Measurements from ENCODE around the gene ZNF800.
"Not testable (repeated sequence)": the region's sequence is repeated elsewhere in the genome, so short reads cannot be mapped to it uniquely, and the experiment has no call there.

ZNF800 gene

GRCh38 chr7:127392566-127393367, at the start of gene ZNF800:
Gene ZNF800 (minus strand): TSS chr7:127392708. CDS start chr7:127391557, 1,151 bp downstream.
- no peak for TF ChIP-seq ZNF274 (IDR thresholded peaks at IDR 0.05; ENCODE audit: low read depth, low read length)
- peak within 1 kb of the TSS; percentile 87 for H3K4me3 ChIP-seq (ENCODE audit: low read length)

DNA sequence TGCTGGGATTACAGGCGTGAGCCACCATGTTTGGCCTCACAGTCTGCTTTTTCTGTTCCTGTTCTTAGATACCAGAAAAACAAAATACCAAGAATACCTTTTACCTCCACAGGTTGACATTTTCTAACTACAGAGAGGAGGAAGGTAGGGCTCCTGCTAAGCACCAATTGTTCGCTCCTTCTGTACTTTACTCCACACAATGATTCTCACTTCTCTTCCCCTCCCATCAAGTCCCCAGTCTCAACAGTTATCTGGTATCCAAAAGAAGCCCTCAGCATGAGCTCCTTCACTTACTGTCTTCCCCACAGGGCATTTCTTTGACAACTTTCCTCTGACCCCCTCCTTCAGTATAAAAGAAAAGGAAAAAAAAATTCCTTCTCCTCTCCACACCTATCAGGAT, 47.7 kb upstream of the ZNF800 start:
- no peak overlapping the region for H3K4me3 ChIP-seq (ENCODE audit: low read length)
- TF ChIP-seq ZNF274 (IDR thresholded peaks at IDR 0.05; ENCODE audit: low read depth, low read length) = no peak

DNA sequence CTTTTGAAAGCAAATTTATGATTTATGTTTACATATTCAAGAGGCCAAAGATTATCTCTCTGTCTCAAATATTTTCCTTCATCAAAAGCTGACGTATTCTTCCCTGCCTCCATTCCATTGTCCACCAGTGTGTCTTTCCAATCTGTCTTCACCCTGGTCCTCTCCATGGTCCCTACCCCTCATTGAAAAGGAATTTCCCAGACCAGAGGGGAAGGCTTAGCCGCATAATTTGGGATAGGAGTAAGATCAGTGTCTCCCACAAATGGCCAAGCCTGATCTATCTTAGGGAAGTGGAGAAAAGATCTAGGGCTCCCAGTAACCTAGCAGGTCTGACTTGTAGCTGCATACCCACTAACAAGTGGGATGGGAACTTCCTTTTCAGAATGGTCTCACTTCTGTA, 46.3 kb upstream of the ZNF800 start:
- no peak for TF ChIP-seq ZNF274 (IDR thresholded peaks at IDR 0.05; ENCODE audit: low read depth, low read length)
- no peak overlapping the region for H3K4me3 ChIP-seq (ENCODE audit: low read length)

DNA sequence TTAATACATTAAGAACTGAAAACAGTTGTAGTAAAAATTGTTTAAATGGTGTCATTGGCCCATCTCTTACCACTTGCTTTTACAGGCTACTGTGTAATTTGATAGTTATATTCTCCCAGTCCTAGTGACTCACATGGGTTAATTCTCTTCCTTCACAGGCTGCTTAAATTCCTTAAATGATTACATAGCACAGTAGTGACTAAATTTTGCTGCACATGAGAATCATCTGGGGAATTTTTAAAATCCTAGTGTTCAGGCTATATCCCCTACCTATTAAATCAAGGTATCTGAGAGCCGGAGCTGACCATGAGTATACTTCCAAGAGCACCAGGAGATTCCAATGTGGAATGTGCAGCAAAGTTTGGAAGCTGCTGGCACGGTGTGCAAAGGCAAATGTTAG, 45.3 kb upstream of the ZNF800 start:
- H3K4me3 ChIP-seq (ENCODE audit: low read length) = no peak overlapping the region
- no peak for TF ChIP-seq ZNF274 (IDR thresholded peaks at IDR 0.05; ENCODE audit: low read depth, low read length)

- no peak overlapping the region for H3K4me3 ChIP-seq (ENCODE audit: low read length)
- TF ChIP-seq ZNF274 (IDR thresholded peaks at IDR 0.05; ENCODE audit: low read depth, low read length) = no peak
Measured at GRCh38 chr7:127437241-127437640, 44.7 kb upstream of the ZNF800 start.

DNA sequence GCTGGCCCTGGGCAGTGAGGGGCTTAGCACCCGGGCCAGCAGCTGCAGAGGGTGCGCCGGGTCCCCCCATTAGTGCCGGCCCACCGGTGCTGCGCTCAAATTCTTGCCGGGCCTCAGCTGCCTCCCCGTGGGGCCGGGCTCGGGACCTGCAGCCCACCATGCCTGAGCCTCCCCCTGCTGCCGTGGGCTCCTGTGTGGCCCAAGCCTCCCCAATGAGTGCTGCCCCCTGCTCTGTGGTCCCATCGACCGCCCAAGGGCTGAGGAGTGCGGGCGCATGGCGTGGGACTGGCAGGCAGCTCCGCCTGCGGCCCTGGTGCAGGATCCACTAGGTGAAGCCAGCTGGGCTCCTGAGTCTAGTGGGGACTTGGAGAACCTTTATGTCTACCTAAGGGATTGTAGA, 36.8 kb upstream of the ZNF800 start:
- not testable (repeated sequence) for H3K4me3 ChIP-seq (ENCODE audit: low read length)

DNA sequence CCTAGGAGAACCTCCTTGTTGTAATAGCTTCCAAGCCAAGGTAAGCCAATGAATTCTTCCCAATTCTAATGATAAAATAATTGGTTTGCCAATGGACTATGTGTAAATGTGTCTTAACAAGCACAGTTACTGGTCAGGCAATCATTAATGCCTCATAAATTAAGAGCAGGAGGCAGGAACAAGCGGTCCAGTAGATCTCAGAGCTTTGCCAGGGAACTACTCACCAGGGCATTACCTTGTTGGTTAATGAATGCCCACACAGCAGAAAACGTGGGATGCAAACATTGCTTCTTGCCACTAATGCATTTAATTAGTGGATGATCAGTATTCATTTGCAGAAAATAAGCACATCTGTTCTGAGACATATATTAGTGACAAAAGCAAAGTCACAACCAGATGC, 26.7 kb upstream of the ZNF800 start:
- no peak for TF ChIP-seq ZNF274 (IDR thresholded peaks at IDR 0.05; ENCODE audit: low read depth, low read length)

GRCh38 chr7:127418459-127418858, 26.0 kb upstream of the ZNF800 start:
- no peak for TF ChIP-seq ZNF274 (IDR thresholded peaks at IDR 0.05; ENCODE audit: low read depth, low read length)
- H3K4me3 ChIP-seq (ENCODE audit: low read length) = no peak overlapping the region

More for the DNA sequence above, 26.7 kb upstream of the ZNF800 start:
- H3K4me3 ChIP-seq (ENCODE audit: low read length) = no peak overlapping the region

- no peak for TF ChIP-seq ZNF274 (IDR thresholded peaks at IDR 0.05; ENCODE audit: low read depth, low read length)
Measured at GRCh38 chr7:127417346-127417745, 24.8 kb upstream of the ZNF800 start.

DNA sequence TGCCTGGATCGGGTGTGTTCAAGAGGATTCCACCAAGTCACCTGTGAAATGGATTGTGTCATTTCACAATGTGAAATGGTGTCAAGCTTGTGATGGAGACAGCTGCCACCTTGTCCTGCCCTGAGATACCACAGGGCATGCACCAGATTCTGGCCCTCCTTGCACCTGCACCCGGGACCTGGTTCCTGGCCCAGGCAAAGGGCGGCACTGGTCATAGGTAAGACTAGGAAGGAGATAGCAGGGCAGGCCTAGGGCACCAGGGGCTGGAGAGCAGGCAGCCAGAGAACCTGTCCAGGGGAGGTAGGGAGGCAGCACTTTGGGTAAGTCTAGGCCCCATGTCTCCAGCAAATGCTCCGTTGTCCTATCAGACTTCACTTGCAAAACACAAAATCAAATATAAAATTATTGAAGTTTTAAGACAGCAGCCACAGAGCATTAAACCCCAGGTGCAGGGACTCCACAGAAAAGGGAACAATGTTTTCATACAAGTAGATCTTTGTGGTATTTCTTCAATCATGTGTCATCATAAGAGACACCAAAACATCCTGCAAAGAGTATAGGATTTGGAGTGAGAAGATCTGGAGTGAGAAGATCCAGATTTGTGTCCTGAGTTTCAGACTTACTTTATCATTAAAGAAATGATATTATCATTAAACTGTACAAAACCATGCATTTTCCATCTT, 22.7 kb upstream of the ZNF800 start:
- no peak overlapping the region for H3K4me3 ChIP-seq (ENCODE audit: low read length)
- no peak for TF ChIP-seq ZNF274 (IDR thresholded peaks at IDR 0.05; ENCODE audit: low read depth, low read length)

More at GRCh38 chr7:127417346-127417745, 24.8 kb upstream of the ZNF800 start:
- H3K4me3 ChIP-seq (ENCODE audit: low read length) = peak overlapping the region; percentile 21; the same call in 1 of the 2 replicates

GRCh38 chr7:127413962-127414361, 21.5 kb upstream of the ZNF800 start:
- no peak for TF ChIP-seq ZNF274 (IDR thresholded peaks at IDR 0.05; ENCODE audit: low read depth, low read length)
- no peak overlapping the region for H3K4me3 ChIP-seq (ENCODE audit: low read length)

DNA sequence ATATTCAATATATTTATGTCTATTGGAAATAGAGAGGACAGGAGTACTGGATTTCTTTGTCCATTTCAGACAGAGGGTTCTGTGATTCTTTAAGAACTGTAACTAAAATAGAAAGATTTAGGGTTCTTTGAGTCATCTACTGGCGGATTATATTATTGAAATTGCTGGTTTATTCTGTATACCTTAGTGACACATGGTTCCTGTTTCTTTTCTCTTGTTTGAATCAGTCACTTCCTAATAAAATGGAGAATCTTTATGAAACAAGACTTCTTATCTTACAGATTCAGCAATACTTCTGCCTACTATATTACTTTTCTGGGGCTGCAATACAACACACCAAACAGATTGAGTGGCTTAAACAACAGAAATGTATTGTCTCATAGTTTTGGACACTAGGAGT, 20.8 kb upstream of the ZNF800 start:
- no peak for TF ChIP-seq ZNF274 (IDR thresholded peaks at IDR 0.05; ENCODE audit: low read depth, low read length)
- H3K4me3 ChIP-seq (ENCODE audit: low read length) = no peak overlapping the region

DNA sequence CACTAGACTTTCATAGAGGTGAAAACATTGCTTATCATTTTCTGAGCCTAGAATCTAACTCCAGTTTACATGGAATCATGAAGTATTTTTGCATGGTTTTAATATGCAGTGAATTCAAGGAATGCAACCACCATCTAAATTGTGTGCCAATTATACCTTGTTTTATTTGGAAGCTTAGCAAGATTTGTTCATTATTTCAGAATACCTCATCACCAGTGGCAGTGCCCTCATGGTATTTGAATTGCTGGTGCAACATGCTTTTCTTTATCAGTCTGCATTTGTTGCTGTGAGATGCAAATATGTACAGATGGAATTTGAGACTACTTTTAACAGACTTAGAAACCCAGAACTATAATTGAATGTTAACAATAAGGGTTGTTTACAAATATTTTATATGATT, 18.7 kb upstream of the ZNF800 start:
- no peak for TF ChIP-seq ZNF274 (IDR thresholded peaks at IDR 0.05; ENCODE audit: low read depth, low read length)
- no peak overlapping the region for H3K4me3 ChIP-seq (ENCODE audit: low read length)

GRCh38 chr7:127409629-127410028, 17.1 kb upstream of the ZNF800 start:
- H3K4me3 ChIP-seq (ENCODE audit: low read length) = no peak overlapping the region
- no peak for TF ChIP-seq ZNF274 (IDR thresholded peaks at IDR 0.05; ENCODE audit: low read depth, low read length)

Data from GM08714 (cell line).